Esophagus squamous epithelium (tissue), 4 donors: ENCODE data around the gene NRCAM.

ENCODE experiments used
- POLR2A ChIP-seq, 4 donors: fragments of 450-650 bp; IDR thresholded peaks; one replicate each; pipeline ENCODE4 v1.6.1; 2017; ENCODE audit warnings: antibody characterized with exemption in 4 of 4, mild to moderate bottlenecking in 4 of 4, moderate library complexity in 3 of 4
- TF ChIP-seq, protein P1 (sequence below), 6 experiments: fragments of 450-650 bp in 4 of 6; fragments of 200-600 bp in 2 of 6; sonication (generic) in 2 of 6; IDR thresholded peaks; one replicate each; pipeline ENCODE4 v1.5.1; 2016 to 2019; ENCODE audit warnings: antibody characterized with exemption in 6 of 6, mild to moderate bottlenecking in 4 of 6, moderate library complexity in 4 of 6

DNA sequence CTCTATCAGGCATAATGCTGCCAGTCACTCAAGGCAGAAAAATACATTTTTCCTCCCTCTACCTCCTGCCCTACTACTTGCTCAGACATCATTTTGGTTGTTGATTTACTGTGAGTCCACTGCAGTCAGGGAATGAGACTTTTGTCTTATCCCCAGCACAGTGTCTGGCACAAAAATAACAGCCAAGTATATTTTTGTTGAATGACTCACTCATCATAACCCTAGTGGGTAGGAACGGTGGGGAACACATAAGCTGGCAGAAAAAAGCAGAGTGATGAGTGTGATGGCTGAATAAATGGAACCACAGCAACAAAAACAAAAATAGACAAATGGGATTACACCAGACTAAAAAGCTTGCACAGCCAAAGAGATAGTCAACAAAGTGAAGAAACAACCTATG lies 260.2 kb downstream of the NRCAM start:
- TF ChIP-seq, protein P1, sequence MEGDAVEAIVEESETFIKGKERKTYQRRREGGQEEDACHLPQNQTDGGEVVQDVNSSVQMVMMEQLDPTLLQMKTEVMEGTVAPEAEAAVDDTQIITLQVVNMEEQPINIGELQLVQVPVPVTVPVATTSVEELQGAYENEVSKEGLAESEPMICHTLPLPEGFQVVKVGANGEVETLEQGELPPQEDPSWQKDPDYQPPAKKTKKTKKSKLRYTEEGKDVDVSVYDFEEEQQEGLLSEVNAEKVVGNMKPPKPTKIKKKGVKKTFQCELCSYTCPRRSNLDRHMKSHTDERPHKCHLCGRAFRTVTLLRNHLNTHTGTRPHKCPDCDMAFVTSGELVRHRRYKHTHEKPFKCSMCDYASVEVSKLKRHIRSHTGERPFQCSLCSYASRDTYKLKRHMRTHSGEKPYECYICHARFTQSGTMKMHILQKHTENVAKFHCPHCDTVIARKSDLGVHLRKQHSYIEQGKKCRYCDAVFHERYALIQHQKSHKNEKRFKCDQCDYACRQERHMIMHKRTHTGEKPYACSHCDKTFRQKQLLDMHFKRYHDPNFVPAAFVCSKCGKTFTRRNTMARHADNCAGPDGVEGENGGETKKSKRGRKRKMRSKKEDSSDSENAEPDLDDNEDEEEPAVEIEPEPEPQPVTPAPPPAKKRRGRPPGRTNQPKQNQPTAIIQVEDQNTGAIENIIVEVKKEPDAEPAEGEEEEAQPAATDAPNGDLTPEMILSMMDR (IDR thresholded peaks at IDR 0.05): no peak
- TF ChIP-seq POLR2A (IDR thresholded peaks at IDR 0.05): no peak
